HEK293 (cell line): ENCODE measurements around the gene SHLD1.

ENCODE experiments used
- CTCF ChIA-PET: fragments of 350-600 bp; formaldehyde crosslinking; extraction: SDS; loops from one replicate; lab custom pipeline; 2021; ENCODE audit warnings: antibody characterized with exemption; lab: Yijun Ruan, JAX
- POLR2A ChIA-PET: fragments of 300-600 bp; formaldehyde crosslinking; extraction: SDS; loops from one replicate; lab custom pipeline; 2020; ENCODE audit warnings: antibody characterized with exemption, inconsistent platforms; lab: Yijun Ruan, JAX
- H3K27ac ChIP-seq: fragments of 200-500 bp; sonication (Bioruptor generic); 2 replicates; pipeline ENCODE4 v1.5.1; 2014; ENCODE audit warnings: low read depth, low read length, control low read depth, inconsistent platforms; ENCODE audit errors: extremely low read depth
- H3K36me3 ChIP-seq, 2 experiments: fragments of 200-500 bp in 1 of 2; sonication (Bioruptor generic) in 1 of 2; 1 replicate in 1 of 2; 2 replicates in 1 of 2; pipeline ENCODE4 v1.5.1; 2014 to 2017; ENCODE audit warnings: inconsistent platforms in 2 of 2, low read length in 2 of 2; ENCODE audit not compliant: control insufficient read depth in 2 of 2, insufficient read depth in 1 of 2
- H3K4me1 ChIP-seq: fragments of 200-500 bp; sonication (Bioruptor generic); 2 replicates; pipeline ENCODE4 v1.5.1; 2014; ENCODE audit warnings: mild to moderate bottlenecking, low read length, inconsistent platforms; ENCODE audit not compliant: control insufficient read depth, insufficient read depth
- H3K4me3 ChIP-seq: 2 replicates; pipeline ENCODE4 v1.5.1; 2011; ENCODE audit warnings: low read depth, mild to moderate bottlenecking, control low read depth, low read length, moderate library complexity
- H3K9me3 ChIP-seq: fragments of 200-500 bp; sonication (Bioruptor generic); 2 replicates; pipeline ENCODE4 v1.5.1; 2014; ENCODE audit warnings: low read depth, low read length, inconsistent platforms; ENCODE audit not compliant: control insufficient read depth, insufficient read depth
- PRDM4 ChIP-seq: fragments of 450-650 bp; formaldehyde crosslinking; IDR thresholded peaks from 2 replicates; pipeline ENCODE4 v1.5.1; 2017; ENCODE audit warnings: missing biosample characterization, missing genetic modification characterization
- PRDM6 ChIP-seq: fragments of 450-650 bp; formaldehyde crosslinking; IDR thresholded peaks from 2 replicates; pipeline ENCODE4 v1.5.1; 2017; ENCODE audit warnings: missing biosample characterization, missing genetic modification characterization
- SALL2 ChIP-seq: fragments of 450-650 bp; formaldehyde crosslinking; IDR thresholded peaks from 2 replicates; pipeline ENCODE4 v1.5.0; 2017; ENCODE audit warnings: missing biosample characterization, mild to moderate bottlenecking, missing genetic modification characterization, borderline replicate concordance
- SETDB1 ChIP-seq: IDR thresholded peaks from one replicate; pipeline ENCODE4 v1.6.1; 2017; ENCODE audit warnings: mild to moderate bottlenecking, low read length, moderate library complexity, mixed read lengths; ENCODE audit not compliant: insufficient read length
- SP7 ChIP-seq: fragments of 450-650 bp; formaldehyde crosslinking; IDR thresholded peaks from 2 replicates; pipeline ENCODE4 v1.5.1; 2016; ENCODE audit warnings: missing biosample characterization, missing genetic modification characterization
- TCF7L2 ChIP-seq: IDR thresholded peaks from 2 replicates; pipeline ENCODE4 v1.6.1; 2011; ENCODE audit warnings: low read depth, mild to moderate bottlenecking, inconsistent platforms, low read length, moderate library complexity, borderline replicate concordance
- YY2 ChIP-seq: fragments of 450-650 bp; formaldehyde crosslinking; IDR thresholded peaks from 2 replicates; pipeline ENCODE4 v1.5.1; 2016; ENCODE audit warnings: missing biosample characterization, missing genetic modification characterization
- ZBTB44 ChIP-seq: fragments of 450-650 bp; IDR thresholded peaks from 2 replicates; pipeline ENCODE4 v1.5.1; 2018; ENCODE audit warnings: missing biosample characterization, mild to moderate bottlenecking, missing genetic modification characterization
- ZNF133 ChIP-seq: fragments of 450-650 bp; formaldehyde crosslinking; IDR thresholded peaks from 2 replicates; pipeline ENCODE4 v1.5.1; 2016; ENCODE audit warnings: missing biosample characterization, missing genetic modification characterization
- ZNF311 ChIP-seq: fragments of 450-650 bp; formaldehyde crosslinking; IDR thresholded peaks from 2 replicates; pipeline ENCODE4 v1.5.1; 2017; ENCODE audit warnings: missing biosample characterization, missing genetic modification characterization, borderline replicate concordance
- ZNF423 ChIP-seq: fragments of 450-650 bp; formaldehyde crosslinking; IDR thresholded peaks from 2 replicates; pipeline ENCODE4 v1.5.1; 2016; ENCODE audit warnings: missing biosample characterization, missing genetic modification characterization
- ZNF529 ChIP-seq: fragments of 450-650 bp; formaldehyde crosslinking; IDR thresholded peaks from 2 replicates; pipeline ENCODE4 v1.5.1; 2017; ENCODE audit warnings: missing genetic modification characterization, missing biosample characterization; ENCODE audit not compliant: insufficient replicate concordance
- ZNF548 ChIP-seq: fragments of 450-650 bp; formaldehyde crosslinking; IDR thresholded peaks from 2 replicates; pipeline ENCODE4 v1.5.1; 2016; ENCODE audit warnings: missing biosample characterization, missing genetic modification characterization
- ZNF600 ChIP-seq: fragments of 450-650 bp; formaldehyde crosslinking; IDR thresholded peaks from 2 replicates; pipeline ENCODE4 v1.5.1; 2016; ENCODE audit warnings: missing biosample characterization, missing genetic modification characterization
- ZNF768 ChIP-seq: fragments of 450-650 bp; formaldehyde crosslinking; IDR thresholded peaks from 2 replicates; pipeline ENCODE4 v1.5.1; 2018; ENCODE audit warnings: missing biosample characterization, mild to moderate bottlenecking, missing genetic modification characterization

Gene SHLD1

GRCh38 chr20:5840411-5841002 is 90.3 kb downstream of the SHLD1 start:
- ChIA-PET POLR2A (no interaction called here), CTCF (interaction anchor here (1.2 kb wide), 1 partner anchor 283 kb away, joined by 6 read pairs; no protein-coding TSS in a partner anchor)
- Histone ChIP-seq H3K4me1 (peaks cover 26% of the 10 kb centered on the region), H3K4me3 (no peak overlapping the region), H3K36me3 (no peaks in the 10 kb centered on the region), H3K9me3 (no peaks in the 10 kb centered on the region; the same call in 1 of the 2 replicates), H3K27ac (no peak overlapping the region)
- TF ChIP-seq ZNF311 (tag by site-specific recombination) (no peak), ZNF600 (tag by site-specific recombination) (0 out of 2 replicates have a peak, but pooled peaks have one; percentile 24)

- Histone ChIP-seq H3K9me3 (no peaks in the 10 kb centered on the region; the same call in 1 of the 2 replicates), H3K27ac (no peak overlapping the region)
- POLR2A ChIA-PET = no interaction called here
- TF ChIP-seq ZBTB44 (tag by site-specific recombination) (0 out of 2 replicates have a peak, but pooled peaks have one; percentile 15), YY2 (tag by site-specific recombination) (no peak), PRDM6 (tag by site-specific recombination) (peak; percentile 56; the same call in 1 of the 2 replicates)
- TF ChIP-seq, all 188 proteins: peak for 2
- Histone ChIP-seq H3K4me1 (peaks cover 26% of the 10 kb centered on the region), H3K4me3 (no peak overlapping the region), H3K36me3 (no peaks in the 10 kb centered on the region)
- CTCF ChIA-PET = interaction anchor here (1.1 kb wide), 1 partner anchor 53 kb away, joined by 4 read pairs; no protein-coding TSS in a partner anchor
Measured at GRCh38 chr20:5841522-5841921, 91.3 kb downstream of the SHLD1 start.

- CTCF ChIA-PET = interaction anchor here (0.6 kb wide), 1 partner anchor 21 kb away, joined by 5 read pairs; no protein-coding TSS in a partner anchor
- peaks cover 32% of the 10 kb centered on the region for H3K4me1 ChIP-seq
- no peak for TF ChIP-seq ZNF423 (tag by site-specific recombination)
- no peak for TF ChIP-seq ZNF548 (tag by site-specific recombination)
- no peak for TF ChIP-seq SP7 (tag by site-specific recombination)
- no peak for TF ChIP-seq ZNF768 (tag by site-specific recombination)
- peak; percentile 96 for TF ChIP-seq ZNF133 (tag by site-specific recombination)
- TF ChIP-seq TCF7L2 = no peak
- TF ChIP-seq ZNF529 (tag by site-specific recombination) = no peak
- peak; percentile 40 for TF ChIP-seq SETDB1
- no peak for TF ChIP-seq PRDM4 (tag by site-specific recombination)
- no peak for TF ChIP-seq SALL2 (tag by site-specific recombination)
- H3K4me3 ChIP-seq = no peak overlapping the region
- H3K36me3 ChIP-seq = no peaks in the 10 kb centered on the region
- no peaks in the 10 kb centered on the region; the same call in 1 of the 2 replicates for H3K9me3 ChIP-seq
- H3K27ac ChIP-seq = no peak overlapping the region
- POLR2A ChIA-PET = no interaction called here
Measured at GRCh38 chr20:5842465-5842864, 92.3 kb downstream of the SHLD1 start.
